ENCODE measurements around the gene ZNF532.

- TF ChIP-seq EP300 (IDR thresholded peaks at IDR 0.05; ENCODE audit: low read depth) (no peak), CTCF (IDR thresholded peaks at IDR 0.05) (no peak), POLR2AphosphoS5 (IDR thresholded peaks at IDR 0.05) (no peak), POLR2A (IDR thresholded peaks at IDR 0.05) (no peak)
Measured at GRCh38 chr18:59001166-59001565, 136.5 kb downstream of the ZNF532 start.
